Measurements from ENCODE around the gene SNX25. TPM values are rescaled to one million over a fixed set of nuclear protein-coding genes. Genes with fewer than 3 reads are reported as not detected.
A peak's percentile ranks its signal among the peaks of the same experiment; 100 is the strongest.

Gene SNX25
- 10 to 100 TPM; 20.6 to 30.6 TPM for total RNA-seq

DNA sequence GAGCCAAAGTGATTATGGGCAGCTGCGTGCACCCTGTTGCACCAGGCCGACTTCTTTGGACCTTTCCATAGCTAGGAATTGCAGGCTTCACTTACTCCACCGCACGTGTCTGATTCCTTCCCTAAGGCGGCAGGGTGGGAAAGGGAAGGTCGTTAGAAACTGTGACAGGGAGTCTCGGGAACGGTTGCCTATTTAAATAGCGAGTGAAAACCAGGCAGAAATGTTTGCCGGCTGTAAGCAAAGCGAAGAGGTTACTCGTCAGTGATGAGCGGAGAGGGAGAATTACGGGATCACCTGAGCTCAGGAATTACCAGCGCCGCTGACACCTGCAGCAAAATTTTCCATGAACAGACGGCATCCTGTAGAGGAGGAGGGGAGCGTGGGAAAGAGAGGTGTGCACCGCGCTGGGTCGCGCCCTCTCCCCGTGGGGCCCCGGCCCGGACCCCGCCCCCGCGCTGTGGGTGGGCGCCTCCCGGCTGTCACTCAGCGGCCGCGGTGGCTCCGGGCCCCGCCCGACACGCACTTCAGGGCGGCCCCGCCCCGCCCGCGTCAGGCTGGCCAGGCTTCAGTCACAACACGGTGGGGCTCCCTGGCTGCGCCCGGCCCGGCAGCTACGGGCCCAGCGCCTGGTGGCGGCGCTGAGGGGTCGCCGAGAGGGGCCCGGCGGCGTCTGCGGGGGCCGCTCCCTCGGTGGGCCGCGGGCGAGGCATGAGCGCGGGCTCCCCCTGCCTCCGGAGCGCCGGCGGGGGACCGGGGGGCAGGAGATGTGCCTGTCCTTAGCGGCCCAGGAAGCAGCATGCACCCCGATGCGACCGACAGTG is at the start of gene SNX25:
SNX25 (plus strand) TSS at position 568 of the 821 bp plus-strand sequence; CDS start at position 797, 229 bp downstream.
- Mint-ChIP-seq H3K4me1 (ENCODE audit: low read depth in 2 of 2) (peaks cover 41 to 48% of the 10 kb centered on the region in 2 donors), H3K4me3 (peak within 1 kb of the TSS; percentile 92), H3K36me3 (no peaks in the 10 kb centered on the region), H3K9me3 (no peaks in the 10 kb centered on the region), H3K27ac (peak within 1 kb of the TSS; percentile 75 to 84), H3K27me3 (peaks cover 0 to 3% of the 10 kb centered on the region in 2 donors)
- ATAC-seq: peak; percentile 96 to 98
- peak; percentile 91 for DNase-seq (ENCODE audit: low spot score)

- H3K27me3 Mint-ChIP-seq: no peaks in the 10 kb centered on the region
- peak overlapping the region; percentile 43 to 68 for H3K27ac Mint-ChIP-seq
- H3K4me3 Mint-ChIP-seq: peak overlapping the region; percentile 77
- H3K4me1 Mint-ChIP-seq (ENCODE audit: low read depth in 2 of 2): peaks cover 14 to 24% of the 10 kb centered on the region in 2 donors
- no peaks in the 10 kb centered on the region for H3K9me3 Mint-ChIP-seq
- DNase-seq (ENCODE audit: low spot score): no peak
- peak; percentile 84 to 92 for ATAC-seq
- peaks cover 20% of the 10 kb centered on the region for H3K36me3 Mint-ChIP-seq
Observed at GRCh38 chr4:185165605-185166063, 43.8 kb upstream of the SNX25 start.

- Mint-ChIP-seq H3K27ac (no peak overlapping the region), H3K36me3 (peaks cover 15% of the 10 kb centered on the region), H3K4me1 (ENCODE audit: low read depth in 2 of 2) (peaks cover 17 to 30% of the 10 kb centered on the region in 2 donors), H3K9me3 (no peaks in the 10 kb centered on the region), H3K27me3 (no peaks in the 10 kb centered on the region), H3K4me3 (no peak overlapping the region)
- DNase-seq (ENCODE audit: low spot score): no peak
- ATAC-seq: no peak
Observed at GRCh38 chr4:185167234-185167633, 42.2 kb upstream of the SNX25 start.

DNA sequence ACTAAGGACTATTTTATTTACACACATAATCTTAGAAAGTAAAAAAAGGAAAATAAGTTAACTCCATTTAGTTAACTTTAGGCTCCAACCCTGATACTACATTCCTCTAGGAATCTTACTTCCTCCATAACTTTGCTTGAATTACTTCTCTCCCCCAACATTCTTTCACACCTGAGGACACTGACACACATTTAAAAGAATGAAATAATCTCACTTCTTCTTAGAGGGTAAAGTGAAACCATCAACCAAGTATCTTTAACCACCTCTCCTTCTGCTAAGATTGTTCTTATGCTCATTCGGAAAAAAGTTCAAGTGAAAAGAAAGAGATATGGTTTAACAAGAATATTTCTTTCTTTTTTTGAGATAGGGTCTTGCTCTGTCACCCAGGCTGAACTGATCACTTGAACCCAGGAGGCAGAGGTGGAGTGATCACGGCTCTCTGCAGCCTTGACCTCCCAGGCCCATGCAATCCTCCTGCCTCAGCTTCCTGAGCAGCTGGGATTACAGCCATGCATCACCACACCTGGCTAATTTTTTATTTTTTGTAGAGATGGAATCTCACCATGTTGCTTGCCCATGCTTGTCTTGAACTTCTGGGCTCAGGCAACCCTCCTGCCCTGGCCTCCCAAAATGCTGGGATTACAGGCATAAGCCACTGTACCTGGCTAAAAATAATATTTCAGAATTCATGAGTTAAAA is 37.9 kb upstream of the SNX25 start:
- Mint-ChIP-seq H3K27me3 (no peaks in the 10 kb centered on the region), H3K9me3 (no peaks in the 10 kb centered on the region), H3K4me1 (ENCODE audit: low read depth in 2 of 2) (peaks cover 3 to 10% of the 10 kb centered on the region in 2 donors), H3K27ac (no peak overlapping the region), H3K4me3 (no peak overlapping the region), H3K36me3 (peaks cover 16% of the 10 kb centered on the region)
- ATAC-seq: no peak
- DNase-seq (ENCODE audit: low spot score): no peak

GRCh38 chr4:185179488-185179887 is 29.9 kb upstream of the SNX25 start:
- H3K4me1 Mint-ChIP-seq (ENCODE audit: low read depth in 2 of 2): peaks cover 5 to 10% of the 10 kb centered on the region in 2 donors
- DNase-seq (ENCODE audit: low spot score): no peak
- H3K36me3 Mint-ChIP-seq: peaks cover 7% of the 10 kb centered on the region
- no peak for ATAC-seq
- no peaks in the 10 kb centered on the region for H3K27me3 Mint-ChIP-seq
- H3K9me3 Mint-ChIP-seq: no peaks in the 10 kb centered on the region
- no peak overlapping the region for H3K4me3 Mint-ChIP-seq
- H3K27ac Mint-ChIP-seq: no peak overlapping the region

DNA sequence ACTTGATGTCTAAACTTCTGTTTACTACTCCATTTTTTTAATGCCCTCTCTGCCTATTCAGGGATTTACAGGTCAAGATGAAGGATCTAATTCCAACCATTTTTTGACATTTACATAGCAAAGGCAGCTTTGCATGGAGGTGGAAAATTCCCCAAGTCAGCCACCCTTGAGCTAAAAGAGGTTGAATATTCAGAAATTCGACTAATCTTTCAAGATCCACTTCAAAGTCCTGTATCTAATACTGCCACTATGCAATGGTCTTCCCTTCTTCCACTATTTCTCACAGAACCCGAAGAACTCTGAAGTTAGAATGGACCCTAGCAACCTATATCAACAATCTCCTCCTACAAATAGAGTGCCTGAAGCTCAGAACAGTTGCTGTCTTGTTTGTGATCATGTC is 27.2 kb upstream of the SNX25 start:
- H3K36me3 Mint-ChIP-seq: no peaks in the 10 kb centered on the region
- no peaks in the 10 kb centered on the region for H3K27me3 Mint-ChIP-seq
- H3K9me3 Mint-ChIP-seq: no peaks in the 10 kb centered on the region
- H3K4me3 Mint-ChIP-seq: no peak overlapping the region
- H3K4me1 Mint-ChIP-seq (ENCODE audit: low read depth in 2 of 2): peaks cover 7 to 10% of the 10 kb centered on the region in 2 donors
- no peak for ATAC-seq
- H3K27ac Mint-ChIP-seq: no peak overlapping the region
- no peak for DNase-seq (ENCODE audit: low spot score)

DNA sequence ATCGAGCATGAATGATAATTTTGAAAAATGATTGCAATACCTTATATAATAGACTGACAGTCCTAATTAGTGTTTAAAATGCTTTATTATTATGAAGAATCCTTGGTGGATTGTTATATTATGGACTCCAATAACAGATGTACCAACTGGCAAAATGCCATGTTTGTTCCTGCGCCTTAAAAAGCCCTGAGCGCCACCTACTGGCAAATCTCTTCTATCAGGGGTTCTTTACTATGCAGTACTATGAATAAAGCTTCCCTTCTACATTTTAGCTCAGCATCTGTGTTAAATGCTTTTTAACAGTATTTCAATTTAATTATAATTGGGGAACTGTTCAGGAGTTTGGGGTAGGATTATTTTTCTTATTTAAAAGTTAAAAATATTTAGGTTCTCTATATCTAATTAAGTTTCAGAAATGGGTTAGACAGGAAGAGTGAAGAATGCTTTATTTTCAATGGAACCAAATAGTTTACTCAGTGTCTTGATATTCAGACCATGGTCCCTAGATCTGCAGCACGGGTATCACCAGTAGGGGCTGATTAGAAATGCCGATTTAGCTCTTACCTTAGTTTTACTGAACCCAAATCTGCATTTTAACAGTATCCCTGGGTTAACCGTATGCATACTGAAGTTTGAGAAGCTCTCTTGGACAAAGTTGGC is 25.6 kb upstream of the SNX25 start:
- Mint-ChIP-seq H3K4me3 (no peak overlapping the region), H3K36me3 (peaks cover 4% of the 10 kb centered on the region), H3K4me1 (ENCODE audit: low read depth in 2 of 2) (peaks cover 7 to 10% of the 10 kb centered on the region in 2 donors), H3K27me3 (no peaks in the 10 kb centered on the region), H3K9me3 (no peaks in the 10 kb centered on the region), H3K27ac (no peak overlapping the region)
- peak in 1 of 2 donors; percentile 72 for ATAC-seq
- peak; percentile 80 for DNase-seq (ENCODE audit: low spot score)

DNA sequence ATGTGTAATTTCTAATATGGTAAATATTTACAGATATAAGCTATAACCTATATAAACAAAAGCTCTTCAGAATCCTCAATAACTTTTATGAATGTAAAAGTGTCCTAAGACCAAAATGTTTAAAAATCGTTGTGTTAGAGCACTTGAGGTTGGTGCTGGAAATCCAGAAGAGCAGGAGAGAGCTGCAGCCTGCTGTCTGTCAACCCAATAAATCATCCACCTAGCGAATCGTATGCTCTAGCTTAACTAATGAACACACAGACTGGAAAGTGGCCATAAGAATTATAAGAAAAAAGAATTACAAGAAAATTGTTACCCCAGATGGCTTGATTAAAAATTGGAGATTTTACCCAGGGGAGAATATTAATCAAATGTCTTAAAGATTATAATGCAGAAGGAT is 22.6 kb upstream of the SNX25 start:
- ATAC-seq (no peak), DNase-seq (ENCODE audit: low spot score) (no peak)
- H3K4me1 Mint-ChIP-seq (ENCODE audit: low read depth in 2 of 2): peaks cover under 1 to 10% of the 10 kb centered on the region in 2 donors
- no peaks in the 10 kb centered on the region for H3K9me3 Mint-ChIP-seq
- no peak overlapping the region for H3K4me3 Mint-ChIP-seq
- no peak overlapping the region for H3K27ac Mint-ChIP-seq
- H3K36me3 Mint-ChIP-seq: peaks cover 19% of the 10 kb centered on the region
- no peaks in the 10 kb centered on the region for H3K27me3 Mint-ChIP-seq

DNA sequence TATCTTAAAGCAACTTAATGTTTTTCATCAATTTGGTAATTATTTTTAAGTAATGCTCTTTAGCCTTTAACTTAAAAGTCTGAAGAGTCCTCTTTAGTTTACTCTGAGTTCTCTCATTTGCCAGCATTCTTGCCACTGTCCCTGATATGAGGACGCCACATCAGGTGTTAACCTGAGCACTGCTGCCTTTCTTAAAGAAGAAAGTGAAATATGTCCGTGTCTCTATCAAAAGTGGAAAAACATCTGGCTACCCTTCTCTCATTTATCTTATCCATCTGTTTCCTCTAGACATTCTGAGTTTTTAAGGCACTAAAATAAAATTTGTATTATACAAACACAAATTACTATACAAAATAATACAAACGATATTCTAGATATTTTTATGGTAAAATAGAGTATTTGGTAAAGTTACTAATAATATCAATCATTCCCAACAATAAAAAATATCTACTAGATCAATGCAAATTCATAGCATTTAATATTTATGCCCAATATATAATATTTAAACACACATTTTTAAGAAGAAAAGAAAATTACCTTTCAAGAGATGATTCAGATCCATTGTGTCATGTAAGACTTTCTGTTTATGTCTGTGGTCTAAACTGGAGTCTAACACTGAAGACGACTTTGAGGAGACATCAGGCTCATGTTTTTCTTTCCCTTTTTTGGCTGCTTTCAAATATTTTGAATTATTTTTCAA is 19.6 kb upstream of the SNX25 start:
- no peak overlapping the region for H3K27ac Mint-ChIP-seq
- no peaks in the 10 kb centered on the region for H3K9me3 Mint-ChIP-seq
- ATAC-seq: no peak
- H3K27me3 Mint-ChIP-seq: no peaks in the 10 kb centered on the region
- DNase-seq (ENCODE audit: low spot score): no peak
- H3K36me3 Mint-ChIP-seq: peaks cover 19% of the 10 kb centered on the region
- no peak overlapping the region for H3K4me3 Mint-ChIP-seq
- peaks cover 5 to 10% of the 10 kb centered on the region in 2 donors for H3K4me1 Mint-ChIP-seq (ENCODE audit: low read depth in 2 of 2)

DNA sequence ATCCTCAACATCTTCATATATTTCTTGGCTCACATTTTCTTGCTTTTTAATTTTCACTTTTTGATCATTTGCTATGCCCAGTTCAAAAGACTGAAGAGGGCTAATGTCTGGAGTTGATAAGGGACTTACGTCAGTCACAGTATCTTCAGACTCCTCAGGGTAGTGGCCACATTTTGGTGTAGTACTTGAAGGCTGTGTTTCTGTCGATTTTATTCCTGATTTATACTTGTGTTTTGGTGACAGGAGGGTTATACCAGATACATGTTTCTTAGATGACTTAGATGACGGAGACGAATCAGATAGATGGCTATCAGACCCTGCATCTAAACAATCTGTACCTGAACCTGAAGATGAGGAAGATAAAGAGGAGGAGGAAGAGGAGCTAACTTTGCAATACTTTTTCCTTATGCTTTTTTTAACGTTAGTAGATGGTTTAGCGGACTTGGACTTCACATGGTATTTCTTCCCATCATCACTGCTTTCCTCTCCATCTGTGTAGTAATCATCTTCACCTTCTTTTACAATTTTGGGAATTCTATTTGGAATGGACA is 19.0 kb upstream of the SNX25 start:
- H3K27me3 Mint-ChIP-seq: no peaks in the 10 kb centered on the region
- H3K27ac Mint-ChIP-seq: no peak overlapping the region
- H3K36me3 Mint-ChIP-seq: peaks cover 19% of the 10 kb centered on the region
- no peaks in the 10 kb centered on the region for H3K9me3 Mint-ChIP-seq
- no peak for ATAC-seq
- H3K4me1 Mint-ChIP-seq (ENCODE audit: low read depth in 2 of 2): peaks cover 5 to 10% of the 10 kb centered on the region in 2 donors
- DNase-seq (ENCODE audit: low spot score): no peak
- no peak overlapping the region for H3K4me3 Mint-ChIP-seq

DNA sequence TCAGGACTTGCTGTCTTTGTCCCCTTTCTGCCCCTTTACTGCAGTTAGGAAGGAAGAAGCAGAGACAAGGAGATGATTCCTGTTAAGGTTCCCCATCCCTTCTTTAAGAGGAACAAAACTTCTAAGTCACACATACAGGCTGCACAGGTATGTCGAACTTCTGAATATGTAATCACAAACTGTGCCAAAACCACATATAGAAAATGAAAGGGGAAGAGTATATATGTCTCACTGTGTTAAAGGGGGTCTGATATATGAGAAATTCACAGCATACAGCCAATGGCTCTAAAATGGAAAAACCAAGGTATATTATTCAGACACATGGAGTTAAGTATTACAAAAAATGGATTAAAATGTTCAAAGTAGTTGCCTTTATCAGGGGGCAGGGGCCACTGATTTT is 17.3 kb upstream of the SNX25 start:
- H3K4me3 Mint-ChIP-seq: no peak overlapping the region
- peaks cover 5 to 10% of the 10 kb centered on the region in 2 donors for H3K4me1 Mint-ChIP-seq (ENCODE audit: low read depth in 2 of 2)
- no peak for DNase-seq (ENCODE audit: low spot score)
- ATAC-seq: no peak
- no peaks in the 10 kb centered on the region for H3K9me3 Mint-ChIP-seq
- no peak overlapping the region for H3K27ac Mint-ChIP-seq
- peaks cover 19% of the 10 kb centered on the region for H3K36me3 Mint-ChIP-seq
- no peaks in the 10 kb centered on the region for H3K27me3 Mint-ChIP-seq

- DNase-seq (ENCODE audit: low spot score) (no peak), ATAC-seq (no peak)
- H3K27ac Mint-ChIP-seq: no peak overlapping the region
- peaks cover 8% of the 10 kb centered on the region for H3K36me3 Mint-ChIP-seq
- peaks cover 5 to 10% of the 10 kb centered on the region in 2 donors for H3K4me1 Mint-ChIP-seq (ENCODE audit: low read depth in 2 of 2)
- H3K4me3 Mint-ChIP-seq: no peak overlapping the region
- H3K27me3 Mint-ChIP-seq: no peaks in the 10 kb centered on the region
- H3K9me3 Mint-ChIP-seq: no peaks in the 10 kb centered on the region
Observed at GRCh38 chr4:185194924-185195888, 14.2 kb upstream of the SNX25 start.
